A172 (cell line): ENCODE data around the gene ETDA. TPM values are rescaled to one million over a fixed set of nuclear protein-coding genes. Genes with fewer than 3 reads are reported as not detected.
"Not testable (repeated sequence)": the region's sequence is repeated elsewhere in the genome, so short reads cannot be mapped to it uniquely, and the experiment has no call there.

Source experiments
- DNase-seq: peaks from one replicate; pipeline ENCODE4 v3.0.0-alpha.2; 2015; ENCODE audit warnings: low spot score
- total RNA-seq: library from RNA; depleted of rRNA; stranded (reverse); fragments of >200 nt; shearing (Covaris generic); gene quantifications from 2 replicates; pipeline ENCODE4 v1.2.3, GENCODE V29; 2014; rRNA removed

The ETDA gene
- total RNA-seq = not detected in 2 replicates

DNA sequence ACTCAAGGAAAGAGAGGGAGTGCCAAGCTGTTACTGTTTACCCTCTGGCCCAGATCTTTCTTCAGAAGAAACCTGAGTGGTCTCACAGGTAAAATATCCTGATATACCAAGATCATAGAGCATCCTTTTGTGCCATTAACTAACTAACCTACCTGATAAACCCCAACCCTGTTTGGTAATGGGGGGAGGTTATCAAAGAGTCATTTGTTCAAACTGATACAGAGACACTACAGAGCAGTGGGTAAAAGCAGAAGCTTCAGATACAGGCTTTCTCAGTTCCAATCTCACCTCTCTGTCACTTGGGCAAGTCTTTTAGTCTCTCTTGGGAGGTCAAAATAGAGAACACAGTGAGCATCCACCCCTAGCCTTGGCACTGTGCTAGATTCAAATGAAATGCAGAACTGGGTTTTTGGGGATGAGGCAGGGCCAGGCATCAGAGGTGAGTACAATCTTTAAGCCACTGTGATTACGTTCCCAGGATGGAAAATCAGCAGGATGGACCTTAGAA, at the start of gene ETDA:
TSS of gene ETDA (plus strand) at position 51 of the 508 bp plus-strand sequence. CDS start 1,216 bp downstream, outside the sequence.
- not testable (repeated sequence) for DNase-seq

DNA sequence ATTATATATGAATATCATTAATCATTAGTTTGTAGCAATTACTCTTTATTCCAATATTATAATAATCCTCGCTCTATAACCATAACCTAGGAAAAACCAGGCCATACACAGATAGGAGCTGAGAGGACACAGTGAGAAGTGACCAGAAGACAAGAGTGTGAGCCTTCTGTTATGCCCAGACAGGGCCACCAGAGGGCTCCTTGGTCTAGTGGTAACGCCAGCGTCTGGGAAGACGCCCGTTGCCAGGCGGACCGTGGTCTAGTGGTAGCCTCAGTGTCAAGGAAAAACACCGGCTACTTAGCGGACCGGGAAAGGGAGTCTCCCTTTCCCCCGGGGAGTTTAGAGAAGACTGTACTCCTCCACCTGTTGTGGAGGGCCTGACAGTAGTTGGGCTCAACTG, 45.4 kb upstream of the ETDA start:
- DNase-seq = not testable (repeated sequence)

DNA sequence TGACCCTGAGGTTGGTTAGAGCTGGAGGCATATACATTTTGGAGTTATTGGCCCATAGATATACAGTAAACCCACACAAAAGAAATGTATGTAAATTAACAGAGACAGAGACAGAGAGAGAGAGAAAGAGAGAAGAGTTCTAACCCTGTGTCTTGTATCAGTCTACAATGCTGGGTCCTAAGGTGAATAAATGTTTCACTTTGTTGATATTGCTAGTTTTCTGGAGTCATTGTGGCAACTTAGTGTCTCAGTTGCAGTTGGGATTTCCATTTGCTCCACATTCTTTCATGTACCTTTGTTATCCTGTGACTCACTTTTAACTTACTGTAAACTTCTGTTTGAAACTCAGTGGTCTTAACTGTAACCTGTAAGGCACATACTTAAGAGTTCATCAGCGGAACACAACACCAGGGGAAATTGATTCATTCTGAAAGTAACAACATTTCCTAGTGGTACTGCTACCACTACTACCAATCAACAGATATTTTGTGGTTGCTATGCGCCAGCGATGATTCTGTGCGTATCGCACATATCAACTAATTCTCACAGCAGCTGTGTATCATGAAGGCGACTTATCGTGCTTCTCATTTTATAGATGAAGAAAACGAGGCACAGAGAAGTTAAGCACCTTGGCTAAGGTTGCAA, 38.5 kb upstream of the ETDA start:
- DNase-seq = no peak

DNA sequence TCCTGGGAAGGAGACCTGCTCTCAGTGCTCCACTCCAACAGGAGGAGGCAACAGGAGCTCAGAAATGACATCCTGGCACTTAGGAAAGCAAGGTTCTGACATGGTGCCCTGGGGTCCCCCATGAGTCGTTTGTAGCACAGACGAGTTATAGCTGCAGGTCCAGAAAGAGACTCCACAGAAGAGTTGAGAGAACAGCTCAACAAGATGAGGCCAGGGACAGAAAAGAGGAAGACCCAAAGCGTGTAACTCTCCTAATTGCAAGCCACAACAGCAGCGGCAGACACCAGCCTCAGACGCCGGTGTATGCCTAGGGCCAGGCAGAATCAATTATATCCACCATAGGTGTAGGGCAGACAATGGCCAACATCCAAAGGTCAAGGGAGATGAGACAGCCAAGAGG, 5.9 kb upstream of the ETDA start:
- not testable (repeated sequence) for DNase-seq

DNA sequence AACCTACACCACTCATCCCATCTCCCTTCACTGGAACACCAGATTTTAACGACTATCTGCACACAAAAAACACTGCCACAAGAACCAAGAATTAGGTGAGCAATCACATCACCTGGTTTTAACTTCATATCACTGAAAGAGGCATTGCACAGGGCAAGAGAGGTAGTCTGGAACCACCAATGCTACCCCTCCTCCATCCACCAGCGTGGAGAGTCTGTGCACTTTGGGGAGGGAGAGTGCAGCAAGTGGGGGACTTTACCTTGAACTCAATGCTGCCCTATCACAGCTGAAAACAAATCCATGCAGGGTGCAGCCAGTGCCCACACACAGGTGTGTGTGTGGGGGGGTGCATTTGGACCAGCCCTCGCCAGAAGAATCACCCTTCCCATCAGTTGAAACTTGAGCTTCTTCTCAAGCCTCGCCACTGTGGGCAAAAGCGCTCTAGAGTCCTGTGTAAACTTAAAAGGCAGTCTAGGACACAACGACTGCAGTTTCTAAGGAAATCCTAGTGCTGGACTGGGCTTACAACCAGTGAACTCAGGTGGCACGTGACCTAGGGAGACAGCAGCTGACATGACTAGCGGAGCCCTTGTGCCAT, 4.3 kb downstream of the ETDA start:
- not testable (repeated sequence) for DNase-seq

DNA sequence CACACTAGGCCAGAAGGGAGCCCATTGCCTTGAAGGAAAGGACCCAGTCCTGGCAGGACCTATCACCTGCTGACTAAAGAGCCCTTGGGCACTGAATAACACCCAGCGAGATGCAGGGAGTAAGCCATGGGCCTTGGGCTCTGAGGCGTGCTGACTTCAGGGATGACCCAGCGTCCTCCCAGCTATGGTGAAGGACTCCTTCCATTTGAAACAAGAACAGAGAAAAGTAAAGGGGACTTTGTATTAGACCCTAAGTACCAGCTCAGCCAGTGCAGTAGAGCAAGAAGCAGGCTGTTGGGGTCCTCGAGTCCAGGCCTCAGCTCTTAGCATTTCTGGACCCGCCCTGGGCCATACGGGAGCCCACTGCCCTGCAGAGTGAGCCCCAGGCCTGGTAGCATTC, 5.1 kb downstream of the ETDA start:
- no peak for DNase-seq

DNA sequence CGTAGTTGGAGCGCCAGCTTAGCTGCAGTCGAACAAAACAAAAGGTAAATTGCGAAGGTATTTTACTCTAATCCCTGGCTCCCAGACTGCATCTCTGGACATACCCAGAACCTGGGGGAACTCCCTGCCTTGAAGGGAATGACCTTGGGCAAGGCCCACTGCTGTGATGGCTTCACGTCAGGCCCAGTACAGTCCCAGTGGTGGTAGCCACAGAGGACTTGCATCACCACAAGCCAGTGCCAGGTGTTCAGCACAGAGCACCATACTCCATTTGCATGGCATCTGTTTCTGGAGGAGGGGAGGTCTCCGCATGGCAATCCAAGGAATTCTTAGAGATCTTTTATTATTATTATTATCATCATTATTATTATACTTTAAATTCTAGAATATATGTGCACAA, 5.6 kb downstream of the ETDA start:
- DNase-seq = no peak

DNA sequence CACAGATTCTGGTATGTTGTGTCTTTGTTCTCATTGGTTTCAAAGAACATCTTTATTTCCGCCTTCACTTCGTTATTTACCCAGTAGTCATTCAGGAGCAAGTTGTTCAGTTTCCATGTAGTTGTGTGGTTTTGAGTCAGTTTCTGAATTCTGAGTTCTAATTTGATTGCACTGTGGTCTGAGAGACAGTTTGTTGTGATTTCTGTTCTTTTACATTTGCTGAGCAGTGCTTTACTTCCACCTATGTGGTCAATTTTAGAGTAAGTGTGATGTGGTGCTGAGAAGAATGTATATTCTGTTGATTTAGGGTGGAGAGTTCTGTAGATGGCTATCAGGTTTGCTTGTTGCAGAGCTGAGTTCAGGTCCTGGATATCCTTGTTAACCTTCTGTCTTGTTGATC, 9.1 kb downstream of the ETDA start:
- DNase-seq = not testable (repeated sequence)

DNA sequence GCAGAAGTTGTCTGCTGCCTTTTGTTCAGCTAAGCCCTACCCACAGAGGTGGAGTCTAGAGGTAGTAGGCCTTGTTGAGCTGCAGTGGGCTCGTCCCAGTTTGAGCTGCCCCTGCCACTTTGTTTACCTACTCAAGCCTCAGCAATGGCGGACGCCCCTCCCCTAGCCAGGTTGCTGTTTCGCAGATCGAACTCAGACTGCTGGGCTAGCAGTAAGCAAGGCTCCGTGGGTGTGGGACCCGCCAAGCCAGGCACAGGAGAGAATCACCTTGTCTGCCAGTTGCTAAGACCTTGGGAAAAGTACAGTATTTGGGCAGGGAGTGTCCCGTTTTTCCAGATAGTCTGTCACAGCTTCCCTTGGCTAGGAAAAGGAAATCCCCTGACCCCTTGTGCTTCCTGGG, 11.5 kb downstream of the ETDA start:
- not testable (repeated sequence) for DNase-seq

DNA sequence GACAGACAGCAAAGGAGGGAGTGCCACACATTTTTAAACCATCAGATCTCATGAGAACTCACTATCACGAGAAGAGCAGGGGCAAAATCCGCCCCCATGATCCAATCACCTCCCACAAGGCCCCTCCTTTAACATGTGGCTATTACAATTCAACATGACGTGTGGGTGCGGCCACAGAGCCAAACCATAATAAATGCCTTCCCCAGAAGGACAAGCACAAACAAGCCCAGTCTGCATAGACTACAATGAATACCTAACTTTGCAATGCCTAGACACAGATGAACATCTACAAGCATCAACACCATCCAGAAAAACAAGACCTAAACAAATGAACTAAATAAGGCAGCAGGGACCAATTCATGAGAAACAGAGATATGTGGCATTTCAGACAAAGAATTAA, 12.3 kb downstream of the ETDA start:
- no peak for DNase-seq

DNA sequence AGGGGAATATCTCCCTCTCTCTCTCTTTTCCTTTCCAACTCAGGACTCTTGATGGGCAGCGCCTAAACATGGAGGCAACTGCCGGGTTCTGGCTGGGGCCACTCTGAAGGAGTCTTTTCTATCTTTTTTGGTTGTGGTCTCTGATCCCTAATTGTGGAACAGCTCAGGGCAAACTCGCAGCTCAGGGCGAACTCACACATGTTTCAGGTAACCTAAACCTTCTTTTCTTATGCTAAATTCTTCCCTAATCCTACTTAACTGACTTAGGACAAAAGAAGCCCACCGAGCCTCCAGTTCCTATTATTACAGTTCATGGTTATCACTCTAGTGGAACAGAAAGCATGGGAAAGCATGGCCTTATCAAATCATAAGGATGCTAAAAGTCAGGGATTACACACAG, 21.3 kb downstream of the ETDA start:
- no peak for DNase-seq

DNA sequence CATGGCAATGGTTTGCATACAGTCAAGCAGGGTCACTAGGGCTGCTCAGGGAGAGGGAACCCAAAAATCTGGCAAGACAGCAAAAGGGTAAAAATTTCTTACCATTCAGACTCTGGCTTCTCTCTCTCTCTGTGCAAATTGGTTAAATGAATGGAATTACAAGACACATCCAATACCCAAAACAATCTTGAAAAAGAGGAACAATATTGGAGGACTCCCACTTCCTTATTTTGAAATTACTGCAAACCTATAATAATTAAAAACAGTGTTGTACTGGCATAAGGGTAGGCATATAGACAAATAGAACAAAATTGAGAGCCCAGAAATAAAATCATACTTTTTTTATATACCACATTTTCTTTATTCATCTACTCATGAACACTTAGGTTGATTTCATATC, 24.1 kb downstream of the ETDA start:
- DNase-seq = no peak

DNA sequence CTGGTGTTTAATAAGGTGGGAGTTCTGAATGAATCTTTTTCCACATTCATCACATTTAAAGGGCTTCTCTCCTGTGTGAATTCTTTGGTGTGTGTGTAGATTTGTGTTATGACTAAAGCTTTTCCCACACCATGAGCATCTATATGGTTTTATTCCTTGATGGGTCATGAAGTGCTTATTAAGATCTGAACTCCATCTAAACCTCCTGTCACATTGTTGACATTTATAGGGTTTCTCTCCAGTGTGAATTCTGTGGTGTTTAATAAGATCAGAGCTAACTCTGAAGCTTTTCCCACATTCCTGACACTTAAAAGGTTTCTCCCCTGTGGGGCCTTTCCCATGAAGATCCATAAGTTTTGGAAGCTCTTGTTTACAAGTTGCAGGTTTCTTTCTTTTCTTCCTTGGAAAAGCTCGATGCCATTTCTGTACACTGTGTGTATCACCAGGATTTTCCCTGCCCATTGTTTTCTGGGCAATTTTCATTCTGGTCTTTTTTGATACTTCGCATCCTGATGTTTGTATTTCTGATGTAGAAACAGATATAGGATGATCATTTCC, 35.5 kb downstream of the ETDA start:
- no peak for DNase-seq

DNA sequence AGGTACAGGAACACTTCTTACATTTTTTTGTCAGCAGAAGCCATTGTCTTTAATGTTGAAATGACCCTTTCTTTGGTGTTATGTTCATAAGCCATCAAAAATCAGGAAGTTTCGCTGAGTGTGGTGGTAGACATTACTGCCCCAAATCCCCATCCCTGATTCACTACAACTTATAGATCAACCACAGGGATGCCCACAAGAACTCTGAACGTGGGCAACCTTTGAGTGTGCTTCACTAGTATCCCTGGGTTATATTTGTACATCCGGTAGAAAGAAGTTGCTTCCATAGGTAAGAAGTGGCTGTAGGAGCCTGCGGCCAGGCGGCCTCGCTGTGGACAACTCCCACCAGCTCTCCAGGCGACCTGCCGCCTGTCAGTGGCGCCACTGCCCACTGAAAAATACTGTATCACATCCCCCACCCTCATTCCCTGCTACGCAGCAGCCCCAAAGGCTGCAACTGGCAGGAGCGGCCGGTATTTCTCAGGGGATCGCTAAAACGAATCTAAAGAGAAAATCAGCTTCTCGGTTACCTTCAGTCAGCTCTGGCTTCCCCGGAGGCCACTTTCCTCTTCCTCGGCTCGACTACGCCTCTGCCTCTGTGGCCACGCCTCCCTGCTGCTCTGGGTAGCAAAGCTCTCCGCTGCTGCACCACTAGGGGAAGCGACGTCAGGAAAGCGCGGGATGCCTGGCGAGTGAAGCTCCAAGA, 43.5 kb downstream of the ETDA start:
- DNase-seq = no peak

DNA sequence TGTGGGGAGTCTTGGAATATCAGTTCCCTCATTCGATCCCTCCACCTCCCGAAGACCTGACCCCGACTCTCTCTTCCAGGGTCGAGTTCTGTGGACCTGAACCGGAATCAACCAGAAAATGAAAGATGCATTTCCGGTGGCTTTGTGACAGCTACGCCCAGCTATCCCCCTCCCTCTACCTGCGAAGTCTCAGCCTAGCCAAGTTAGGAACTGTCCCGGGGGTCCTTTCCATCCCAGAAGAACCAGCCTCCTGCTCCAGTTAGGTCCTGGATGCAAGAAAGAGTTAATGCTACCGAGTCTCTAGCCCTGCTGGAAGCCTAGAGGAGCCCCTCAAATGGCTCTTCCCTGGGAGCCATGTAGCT, 44.1 kb downstream of the ETDA start:
- DNase-seq = no peak

DNA sequence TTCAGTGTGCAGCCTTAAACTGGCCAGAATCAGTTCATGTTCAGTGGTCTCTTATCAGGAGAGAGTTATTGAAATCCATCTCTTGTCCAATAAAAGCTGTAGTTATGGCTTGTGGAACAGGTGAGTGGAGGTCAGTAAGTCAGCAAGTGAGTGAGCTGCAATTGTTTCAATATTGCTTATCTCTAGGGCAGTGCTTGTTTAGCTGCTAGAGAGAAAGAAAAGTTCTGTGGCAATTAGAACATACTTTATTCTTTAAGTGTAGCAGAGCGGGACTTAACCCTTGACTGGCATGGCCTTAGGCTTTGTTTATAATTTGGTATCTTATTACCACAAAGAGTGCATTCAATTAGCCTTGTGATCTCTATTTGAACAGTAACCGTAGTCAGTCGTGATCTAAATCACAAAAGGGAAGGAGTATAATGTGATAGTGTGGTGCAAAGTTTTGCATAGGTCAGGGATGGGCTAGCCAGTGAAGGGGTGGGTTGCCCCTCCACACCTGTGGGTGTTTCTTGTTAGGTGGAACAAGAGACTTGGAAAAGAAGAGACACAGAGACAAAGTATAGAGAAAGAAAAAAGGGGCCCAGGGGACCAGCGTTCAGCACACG, 50.5 kb downstream of the ETDA start:
- no peak for DNase-seq

Other genes with a start within 250 kb of the ETDA start
- 5.9 and 9.3 TPM in 2 replicates for gene RTL8B, start 229.5 kb upstream of the ETDA start, total RNA-seq
- gene RTL8C, start 219.7 kb upstream of the ETDA start, total RNA-seq = 31.9 and 38.6 TPM in 2 replicates
- gene RTL8A, start 199.9 kb upstream of the ETDA start, total RNA-seq = 7.5 and 12.8 TPM in 2 replicates
- gene SMIM10L2B, start 153.3 kb upstream of the ETDA start, total RNA-seq = not detected in 2 replicates
- not detected in 2 replicates for gene ETDB, start 131.5 kb upstream of the ETDA start, total RNA-seq
- 1.5 and 2.5 TPM in 2 replicates for gene CT55, start 80.7 kb upstream of the ETDA start, total RNA-seq
- gene ETDC, start 57.4 kb downstream of the ETDA start, total RNA-seq = not detected in 2 replicates
- 1.4 and 3.2 TPM in 2 replicates for gene ZNF75D, start 92.0 kb downstream of the ETDA start, total RNA-seq
- gene ZNF449, start 92.7 kb downstream of the ETDA start, total RNA-seq = 3.0 and 3.2 TPM in 2 replicates
- 0.29 TPM in 1 of 2 replicates, not detected in the other for gene SMIM10L2A, start 169.9 kb downstream of the ETDA start, total RNA-seq